WTC11 (cell line): ENCODE results near the gene GPATCH4.

Experiments used
- CREB1 ChIP-seq: sonication (generic); formaldehyde crosslinking; IDR thresholded peaks from 2 replicates; pipeline ENCODE4 v1.8.0; 2023; ENCODE audit warnings: mild to moderate bottlenecking, missing genetic modification reagents
- CREM ChIP-seq: sonication (generic); formaldehyde crosslinking; IDR thresholded peaks from 2 replicates; pipeline ENCODE4 v1.8.1; 2022; ENCODE audit warnings: mild to moderate bottlenecking, missing genetic modification reagents, moderate library complexity
- IRF2 ChIP-seq: sonication (generic); formaldehyde crosslinking; IDR thresholded peaks from 2 replicates; pipeline ENCODE4 v1.8.0; 2022; ENCODE audit warnings: low read depth, missing genetic modification reagents, borderline replicate concordance
- JUN ChIP-seq: sonication (generic); formaldehyde crosslinking; IDR thresholded peaks from 2 replicates; pipeline ENCODE4 v1.8.0; 2023; ENCODE audit warnings: mild to moderate bottlenecking, missing genetic modification reagents
- OVOL2 ChIP-seq: fragments of 250-450 bp; sonication (Bioruptor Pico); IDR thresholded peaks from 2 replicates; pipeline ENCODE4 v1.9.0; 2021; ENCODE audit warnings: mild to moderate bottlenecking, borderline replicate concordance
- PREB ChIP-seq: sonication (generic); formaldehyde crosslinking; IDR thresholded peaks from 2 replicates; pipeline ENCODE4 v1.8.1; 2022; ENCODE audit warnings: mild to moderate bottlenecking, missing genetic modification reagents, moderate library complexity, borderline replicate concordance
- TP53 ChIP-seq: sonication (generic); formaldehyde crosslinking; IDR thresholded peaks from 2 replicates; pipeline ENCODE4 v1.8.1; 2023; ENCODE audit warnings: mild to moderate bottlenecking, missing genetic modification reagents
- ZNF423 ChIP-seq: fragments of 250-450 bp; sonication (Bioruptor Pico); IDR thresholded peaks from 2 replicates; pipeline ENCODE4 v2.1.2; 2022; ENCODE audit warnings: mild to moderate bottlenecking, moderate library complexity
- TF ChIP-seq, protein P1 (sequence below): fragments of 200-600 bp; IDR thresholded peaks from 2 replicates; pipeline ENCODE4 v1.8.0; 2022; ENCODE audit warnings: antibody characterized with exemption
- TF ChIP-seq, protein P2 (sequence below): sonication (generic); formaldehyde crosslinking; IDR thresholded peaks from 2 replicates; pipeline ENCODE4 v1.8.1; 2023; ENCODE audit warnings: mild to moderate bottlenecking, missing genetic modification reagents

- no peak for TF ChIP-seq CREB1
- TF ChIP-seq IRF2 (CRISPR knock-in tag): no peak
- no peak for TF ChIP-seq PREB (CRISPR knock-in tag)
- no peak for TF ChIP-seq TP53
- TF ChIP-seq, protein P1, sequence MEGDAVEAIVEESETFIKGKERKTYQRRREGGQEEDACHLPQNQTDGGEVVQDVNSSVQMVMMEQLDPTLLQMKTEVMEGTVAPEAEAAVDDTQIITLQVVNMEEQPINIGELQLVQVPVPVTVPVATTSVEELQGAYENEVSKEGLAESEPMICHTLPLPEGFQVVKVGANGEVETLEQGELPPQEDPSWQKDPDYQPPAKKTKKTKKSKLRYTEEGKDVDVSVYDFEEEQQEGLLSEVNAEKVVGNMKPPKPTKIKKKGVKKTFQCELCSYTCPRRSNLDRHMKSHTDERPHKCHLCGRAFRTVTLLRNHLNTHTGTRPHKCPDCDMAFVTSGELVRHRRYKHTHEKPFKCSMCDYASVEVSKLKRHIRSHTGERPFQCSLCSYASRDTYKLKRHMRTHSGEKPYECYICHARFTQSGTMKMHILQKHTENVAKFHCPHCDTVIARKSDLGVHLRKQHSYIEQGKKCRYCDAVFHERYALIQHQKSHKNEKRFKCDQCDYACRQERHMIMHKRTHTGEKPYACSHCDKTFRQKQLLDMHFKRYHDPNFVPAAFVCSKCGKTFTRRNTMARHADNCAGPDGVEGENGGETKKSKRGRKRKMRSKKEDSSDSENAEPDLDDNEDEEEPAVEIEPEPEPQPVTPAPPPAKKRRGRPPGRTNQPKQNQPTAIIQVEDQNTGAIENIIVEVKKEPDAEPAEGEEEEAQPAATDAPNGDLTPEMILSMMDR: no peak
- TF ChIP-seq ZNF423: no peak
- TF ChIP-seq CREM (CRISPR knock-in tag): no peak
- TF ChIP-seq, protein P2, sequence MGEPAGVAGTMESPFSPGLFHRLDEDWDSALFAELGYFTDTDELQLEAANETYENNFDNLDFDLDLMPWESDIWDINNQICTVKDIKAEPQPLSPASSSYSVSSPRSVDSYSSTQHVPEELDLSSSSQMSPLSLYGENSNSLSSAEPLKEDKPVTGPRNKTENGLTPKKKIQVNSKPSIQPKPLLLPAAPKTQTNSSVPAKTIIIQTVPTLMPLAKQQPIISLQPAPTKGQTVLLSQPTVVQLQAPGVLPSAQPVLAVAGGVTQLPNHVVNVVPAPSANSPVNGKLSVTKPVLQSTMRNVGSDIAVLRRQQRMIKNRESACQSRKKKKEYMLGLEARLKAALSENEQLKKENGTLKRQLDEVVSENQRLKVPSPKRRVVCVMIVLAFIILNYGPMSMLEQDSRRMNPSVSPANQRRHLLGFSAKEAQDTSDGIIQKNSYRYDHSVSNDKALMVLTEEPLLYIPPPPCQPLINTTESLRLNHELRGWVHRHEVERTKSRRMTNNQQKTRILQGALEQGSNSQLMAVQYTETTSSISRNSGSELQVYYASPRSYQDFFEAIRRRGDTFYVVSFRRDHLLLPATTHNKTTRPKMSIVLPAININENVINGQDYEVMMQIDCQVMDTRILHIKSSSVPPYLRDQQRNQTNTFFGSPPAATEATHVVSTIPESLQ (CRISPR knock-in tag): no peak
- TF ChIP-seq JUN (CRISPR knock-in tag): no peak
- no peak for TF ChIP-seq OVOL2 (CRISPR knock-in tag)
Observed at GRCh38 chr1:156551869-156552268, 49.4 kb downstream of the GPATCH4 start.
